ENCODE results near the gene LCK. TPM values are rescaled to one million over a fixed set of nuclear protein-coding genes. Genes with fewer than 3 reads are reported as not detected.

The LCK gene
- total and polyA plus RNA-seq, 4 donors, result 2.4 to 8.9 (median 4.3) TPM

GRCh38 chr1:32232558-32233304, 18.3 kb upstream of the LCK start:
- Histone ChIP-seq H3K4me1 (ENCODE audit: control insufficient read depth in 5 of 5, insufficient read depth in 5 of 5, low read length in 5 of 5) (peaks cover 0 to 3% (median 0%) of the 10 kb centered on the region in 5 donors), H3K4me3 (no peak overlapping the region), H3K27ac (ENCODE audit: low read depth in 1 of 2, low read length in 1 of 2) (no peak overlapping the region), H3K9me3 (ENCODE audit: control insufficient read depth in 4 of 4, insufficient read depth in 3 of 4, low read length in 3 of 4) (no peaks in the 10 kb centered on the region), H3K27me3 (ENCODE audit: control insufficient read depth in 3 of 3, insufficient read depth in 3 of 3, low read length in 2 of 3) (no peaks in the 10 kb centered on the region), H3K9ac (ENCODE audit: insufficient read depth in 1 of 2, low read length in 2 of 2) (no peak overlapping the region), H3K36me3 (ENCODE audit: control insufficient read depth in 4 of 4, insufficient read depth in 4 of 4, low read length in 4 of 4) (peaks cover 15 to 35% (median 21%) of the 10 kb centered on the region in 4 donors)
- WGBS, 2 donors, result 90 to 94% methylated on average over 8 of the region's 8 CpGs
- no peak for DNase-seq
- TF ChIP-seq CTCF (IDR thresholded peaks at IDR 0.05; ENCODE audit: control extremely low read depth, extremely low read depth), result no peak
- ATAC-seq (ENCODE audit: insufficient read depth, low FRiP score), result no peak

GRCh38 chr1:32234792-32235191, 16.3 kb upstream of the LCK start:
- H3K9me3 ChIP-seq (ENCODE audit: control insufficient read depth in 4 of 4, insufficient read depth in 3 of 4, low read length in 3 of 4), result no peaks in the 10 kb centered on the region
- H3K36me3 ChIP-seq (ENCODE audit: control insufficient read depth in 4 of 4, insufficient read depth in 4 of 4, low read length in 4 of 4), result peaks cover 3 to 21% (median 11%) of the 10 kb centered on the region in 4 donors
- H3K9ac ChIP-seq (ENCODE audit: insufficient read depth in 1 of 2, low read length in 2 of 2), result no peak overlapping the region
- no peak overlapping the region for H3K4me3 ChIP-seq
- no peak for TF ChIP-seq CTCF (IDR thresholded peaks at IDR 0.05; ENCODE audit: control extremely low read depth, extremely low read depth)
- no peaks in the 10 kb centered on the region for H3K27me3 ChIP-seq (ENCODE audit: control insufficient read depth in 3 of 3, insufficient read depth in 3 of 3, low read length in 2 of 3)
- H3K4me1 ChIP-seq (ENCODE audit: control insufficient read depth in 5 of 5, insufficient read depth in 5 of 5, low read length in 5 of 5), result peaks cover 0 to 5% (median 2%) of the 10 kb centered on the region in 5 donors
- peak overlapping the region in 1 of 2 donors; percentile 24 for H3K27ac ChIP-seq (ENCODE audit: low read depth in 1 of 2, low read length in 1 of 2)
- ATAC-seq (ENCODE audit: insufficient read depth, low FRiP score) (no peak), DNase-seq (no peak)
- 87% methylated on average over 7 of the region's 7 CpGs for WGBS, 2 donors

- ATAC-seq (ENCODE audit: insufficient read depth, low FRiP score), result no peak
- Histone ChIP-seq H3K36me3 (ENCODE audit: control insufficient read depth in 4 of 4, insufficient read depth in 4 of 4, low read length in 4 of 4) (peaks cover 0 to 5% (median 2%) of the 10 kb centered on the region in 4 donors), H3K4me3 (no peak overlapping the region), H3K4me1 (ENCODE audit: control insufficient read depth in 5 of 5, insufficient read depth in 5 of 5, low read length in 5 of 5) (peaks cover 0 to 31% (median 3%) of the 10 kb centered on the region in 5 donors), H3K9ac (ENCODE audit: insufficient read depth in 1 of 2, low read length in 2 of 2) (peak overlapping the region in 1 of 2 donors; percentile 41), H3K9me3 (ENCODE audit: control insufficient read depth in 4 of 4, insufficient read depth in 3 of 4, low read length in 3 of 4) (no peaks in the 10 kb centered on the region), H3K27me3 (ENCODE audit: control insufficient read depth in 3 of 3, insufficient read depth in 3 of 3, low read length in 2 of 3) (no peaks in the 10 kb centered on the region), H3K27ac (ENCODE audit: low read depth in 1 of 2, low read length in 1 of 2) (peak overlapping the region in 1 of 2 donors; percentile 75)
- TF ChIP-seq CTCF (IDR thresholded peaks at IDR 0.05; ENCODE audit: control extremely low read depth, extremely low read depth), result no peak
- WGBS, 2 donors, result 67 to 80% methylated on average over 4 of the region's 4 CpGs
- no peak for DNase-seq
Observed at GRCh38 chr1:32239337-32239736, 11.7 kb upstream of the LCK start.
